OCI-LY1 (cell line): Measurements from ENCODE around the gene RDH13.

ENCODE experiments used
- H2AFZ ChIP-seq: fragments of 200-600 bp; sonication (generic), shearing (Covaris generic); 2 replicates; pipeline ENCODE4 v1.6.0; 2014; ENCODE audit warnings: antibody characterized with exemption, mild to moderate bottlenecking, low read length
- H3F3A ChIP-seq: fragments of 200-600 bp; sonication (generic), shearing (Covaris generic); 2 replicates; pipeline ENCODE4 v1.6.0; 2014; ENCODE audit warnings: mild to moderate bottlenecking, antibody characterized with exemption, low read length, moderate library complexity; ENCODE audit not compliant: insufficient read depth
- H3K27ac ChIP-seq: fragments of 200-600 bp; sonication (generic); 2 replicates; pipeline ENCODE4 v1.5.1; 2014; ENCODE audit warnings: low read length, mixed run types, mild to moderate bottlenecking, low read depth; ENCODE audit not compliant: poor library complexity, severe bottlenecking
- H3K27me3 ChIP-seq: fragments of 200-600 bp; sonication (generic); 2 replicates; pipeline ENCODE4 v1.6.0; 2014; ENCODE audit warnings: antibody characterized with exemption, mild to moderate bottlenecking, low read length, moderate library complexity; ENCODE audit not compliant: insufficient read depth
- H3K36me3 ChIP-seq: fragments of 200-600 bp; sonication (generic); 2 replicates; pipeline ENCODE4 v1.6.1; 2014; ENCODE audit warnings: mild to moderate bottlenecking, antibody characterized with exemption, low read length, moderate library complexity, mixed read lengths; ENCODE audit not compliant: insufficient read depth
- H3K4me1 ChIP-seq: fragments of 200-600 bp; sonication (generic); 2 replicates; pipeline ENCODE4 v1.5.1; 2014; ENCODE audit warnings: mild to moderate bottlenecking, low read length, moderate library complexity; ENCODE audit not compliant: insufficient read depth, severe bottlenecking
- H3K4me2 ChIP-seq: fragments of 200-600 bp; sonication (generic), shearing (Covaris generic); 2 replicates; pipeline ENCODE4 v1.6.1; 2014; ENCODE audit warnings: low read length
- H3K4me3 ChIP-seq: fragments of 200-600 bp; sonication (generic); 2 replicates; pipeline ENCODE4 v1.5.1; 2014; ENCODE audit warnings: low read length, low read depth, mild to moderate bottlenecking, mixed read lengths; ENCODE audit not compliant: poor library complexity, severe bottlenecking
- H3K79me2 ChIP-seq: fragments of 200-600 bp; shearing (Covaris generic); 2 replicates; pipeline ENCODE4 v1.6.1; 2016; ENCODE audit warnings: mixed run types, low read length, mixed read lengths; ENCODE audit not compliant: insufficient read depth
- H3K9ac ChIP-seq: fragments of 200-600 bp; sonication (generic), shearing (Covaris generic); 2 replicates; pipeline ENCODE4 v1.6.1; 2014; ENCODE audit warnings: mild to moderate bottlenecking, low read length, mixed read lengths
- H3K9me2 ChIP-seq: fragments of 200-600 bp; sonication (generic), shearing (Covaris generic); 2 replicates; pipeline ENCODE4 v1.6.1; 2014; ENCODE audit warnings: low read depth, mild to moderate bottlenecking, low read length, mixed read lengths
- H3K9me3 ChIP-seq: fragments of 200-600 bp; shearing (Covaris generic); 2 replicates; pipeline ENCODE4 v1.6.1; 2014; ENCODE audit warnings: low read length, mixed read lengths
- H4K20me1 ChIP-seq: fragments of 200-600 bp; sonication (generic), shearing (Covaris generic); 2 replicates; pipeline ENCODE4 v1.6.0; 2016; ENCODE audit warnings: mild to moderate bottlenecking, low read length; ENCODE audit not compliant: insufficient read depth
- EZH2 ChIP-seq: fragments of 200-600 bp; sonication (generic), shearing (Covaris generic); IDR thresholded peaks from 2 replicates; pipeline ENCODE4 v1.8.0; 2017; ENCODE audit warnings: borderline replicate concordance, mixed run types, mild to moderate bottlenecking, antibody characterized with exemption, low read length, moderate library complexity, mixed read lengths
- TF ChIP-seq, protein P1 (sequence below): fragments of 200-600 bp; sonication (generic), shearing (Covaris generic); IDR thresholded peaks from 2 replicates; pipeline ENCODE4 v1.5.1; 2017; ENCODE audit warnings: mild to moderate bottlenecking, antibody characterized with exemption, low read length, moderate library complexity, mixed read lengths

RDH13 gene

DNA sequence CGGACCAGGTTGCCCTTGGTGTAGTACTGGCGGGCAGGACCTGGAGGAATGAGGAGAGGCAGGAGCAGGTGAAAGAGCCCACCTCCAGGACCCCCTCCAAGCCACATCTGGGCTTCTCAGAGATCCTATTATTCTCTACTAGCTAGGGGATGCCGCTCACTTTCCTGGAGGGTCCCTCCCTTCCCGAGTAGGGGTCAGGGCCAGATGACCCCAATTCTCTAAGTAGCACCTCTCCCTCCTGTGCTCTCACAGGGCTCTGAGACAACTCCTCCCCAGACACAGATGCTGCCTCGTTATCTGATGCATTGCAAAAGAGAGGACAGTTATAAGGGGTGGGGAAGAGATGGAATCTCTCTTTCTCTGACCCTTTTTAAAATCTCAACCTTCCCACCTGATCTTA, 47.8 kb downstream of the RDH13 start:
- H4K20me1 ChIP-seq, result no peaks in the 10 kb centered on the region
- H3F3A ChIP-seq, result no peaks in the 10 kb centered on the region
- no peaks in the 10 kb centered on the region for H3K4me1 ChIP-seq
- no peaks in the 10 kb centered on the region for H3K27me3 ChIP-seq
- H3K27ac ChIP-seq, result no peak overlapping the region
- no peaks in the 10 kb centered on the region for H3K9me3 ChIP-seq
- peaks cover 11% of the 10 kb centered on the region for H3K36me3 ChIP-seq
- H3K9ac ChIP-seq, result no peak overlapping the region
- H3K4me3 ChIP-seq, result no peak overlapping the region
- H3K9me2 ChIP-seq, result no peaks in the 10 kb centered on the region
- H2AFZ ChIP-seq, result no peak overlapping the region
- H3K4me2 ChIP-seq, result no peak overlapping the region
- no peak for TF ChIP-seq EZH2
- TF ChIP-seq, protein P1, sequence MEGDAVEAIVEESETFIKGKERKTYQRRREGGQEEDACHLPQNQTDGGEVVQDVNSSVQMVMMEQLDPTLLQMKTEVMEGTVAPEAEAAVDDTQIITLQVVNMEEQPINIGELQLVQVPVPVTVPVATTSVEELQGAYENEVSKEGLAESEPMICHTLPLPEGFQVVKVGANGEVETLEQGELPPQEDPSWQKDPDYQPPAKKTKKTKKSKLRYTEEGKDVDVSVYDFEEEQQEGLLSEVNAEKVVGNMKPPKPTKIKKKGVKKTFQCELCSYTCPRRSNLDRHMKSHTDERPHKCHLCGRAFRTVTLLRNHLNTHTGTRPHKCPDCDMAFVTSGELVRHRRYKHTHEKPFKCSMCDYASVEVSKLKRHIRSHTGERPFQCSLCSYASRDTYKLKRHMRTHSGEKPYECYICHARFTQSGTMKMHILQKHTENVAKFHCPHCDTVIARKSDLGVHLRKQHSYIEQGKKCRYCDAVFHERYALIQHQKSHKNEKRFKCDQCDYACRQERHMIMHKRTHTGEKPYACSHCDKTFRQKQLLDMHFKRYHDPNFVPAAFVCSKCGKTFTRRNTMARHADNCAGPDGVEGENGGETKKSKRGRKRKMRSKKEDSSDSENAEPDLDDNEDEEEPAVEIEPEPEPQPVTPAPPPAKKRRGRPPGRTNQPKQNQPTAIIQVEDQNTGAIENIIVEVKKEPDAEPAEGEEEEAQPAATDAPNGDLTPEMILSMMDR, result no peak
- H3K79me2 ChIP-seq, result no peaks in the 10 kb centered on the region

DNA sequence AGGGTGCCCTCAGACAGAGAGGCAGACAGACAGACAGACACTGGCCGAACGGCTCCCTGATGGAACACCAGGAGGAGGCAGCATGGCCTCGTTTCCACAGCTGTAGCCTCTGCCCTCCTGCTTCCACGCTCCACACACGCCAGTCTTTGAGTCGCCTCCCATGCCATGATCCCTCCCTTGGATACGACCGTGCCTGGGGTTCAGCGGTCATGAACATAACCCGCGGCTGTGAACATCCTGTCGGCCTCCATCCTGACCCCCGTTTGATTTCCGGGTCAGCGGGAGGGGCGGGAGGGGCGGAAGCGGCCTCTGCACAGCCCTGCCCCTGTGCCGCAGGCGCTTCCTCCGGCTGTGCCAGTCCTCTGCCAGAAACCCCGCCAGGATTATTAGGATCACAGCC, 48.2 kb downstream of the RDH13 start:
- no peak overlapping the region for H2AFZ ChIP-seq
- H3K36me3 ChIP-seq, result peaks cover 10% of the 10 kb centered on the region
- no peaks in the 10 kb centered on the region for H3K79me2 ChIP-seq

DNA sequence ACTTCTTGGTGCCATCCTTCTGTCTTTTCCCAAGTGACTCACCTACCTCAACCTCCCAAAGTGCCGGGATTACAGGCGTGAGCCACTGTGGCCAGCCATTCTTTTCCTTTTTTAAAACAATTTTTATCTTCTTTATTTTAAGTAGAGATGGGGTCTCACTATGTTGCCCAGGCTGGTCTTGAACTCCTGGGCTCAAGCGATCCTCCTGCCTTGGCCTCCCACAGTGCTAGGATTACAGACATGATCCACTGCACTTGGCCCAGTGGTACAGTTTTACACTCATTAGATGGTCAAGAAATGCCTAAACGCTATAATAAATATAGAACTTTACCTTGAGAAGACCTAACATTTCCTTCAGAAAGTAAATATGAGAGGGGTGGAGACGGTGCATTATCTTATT, 49.4 kb downstream of the RDH13 start:
- no peaks in the 10 kb centered on the region for H3K9me3 ChIP-seq
- TF ChIP-seq, protein P1, result no peak
- no peak for TF ChIP-seq EZH2
- no peak overlapping the region for H3K4me2 ChIP-seq
- H2AFZ ChIP-seq, result no peak overlapping the region
- no peak overlapping the region for H3K9ac ChIP-seq
- H3K4me3 ChIP-seq, result no peak overlapping the region
- no peaks in the 10 kb centered on the region for H3K4me1 ChIP-seq
- H4K20me1 ChIP-seq, result no peaks in the 10 kb centered on the region
- peaks cover 10% of the 10 kb centered on the region for H3K36me3 ChIP-seq
- H3K9me2 ChIP-seq, result no peaks in the 10 kb centered on the region
- H3K27me3 ChIP-seq, result no peaks in the 10 kb centered on the region
- no peaks in the 10 kb centered on the region for H3K79me2 ChIP-seq
- H3K27ac ChIP-seq, result no peak overlapping the region
- H3F3A ChIP-seq, result no peaks in the 10 kb centered on the region

More for the DNA sequence above, 48.2 kb downstream of the RDH13 start:
- H3K4me2 ChIP-seq, result no peak overlapping the region
- H3K9me2 ChIP-seq, result no peaks in the 10 kb centered on the region
- no peaks in the 10 kb centered on the region for H3F3A ChIP-seq
- no peaks in the 10 kb centered on the region for H4K20me1 ChIP-seq
- no peak for TF ChIP-seq EZH2
- TF ChIP-seq, protein P1, result no peak
- no peak overlapping the region for H3K4me3 ChIP-seq
- H3K9me3 ChIP-seq, result no peaks in the 10 kb centered on the region
- H3K27ac ChIP-seq, result no peak overlapping the region
- H3K4me1 ChIP-seq, result no peaks in the 10 kb centered on the region
- no peaks in the 10 kb centered on the region for H3K27me3 ChIP-seq
- no peak overlapping the region for H3K9ac ChIP-seq
